ENCODE measurements around the gene KAZN.

DNA sequence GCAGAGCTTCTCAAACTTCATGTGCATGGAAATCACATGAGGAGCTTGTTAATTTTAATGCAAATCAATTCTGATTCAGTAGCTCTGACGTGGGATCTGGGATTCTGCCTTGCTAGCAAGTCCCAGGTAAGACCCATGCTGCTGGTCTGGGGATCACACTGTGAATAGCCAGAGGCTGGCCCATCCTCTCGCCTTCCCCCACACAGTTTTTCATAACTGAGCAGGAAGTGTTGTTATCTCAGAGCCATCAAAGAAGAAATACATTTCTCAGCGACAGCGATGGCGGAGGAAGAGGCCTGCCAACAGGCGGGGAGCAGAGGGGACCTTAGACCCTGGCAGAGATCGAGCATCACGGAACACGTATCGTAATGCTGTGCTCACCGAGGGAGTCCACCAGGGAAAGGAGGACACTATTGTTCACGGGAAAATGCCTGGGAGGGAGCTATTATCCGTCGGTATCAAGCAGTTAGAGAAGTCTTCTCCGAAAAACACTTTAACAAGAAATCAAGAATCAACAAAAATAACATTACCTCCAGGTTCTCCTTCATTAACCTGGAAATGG lies 286.2 kb downstream of the KAZN start:
- TF ChIP-seq, protein P1, sequence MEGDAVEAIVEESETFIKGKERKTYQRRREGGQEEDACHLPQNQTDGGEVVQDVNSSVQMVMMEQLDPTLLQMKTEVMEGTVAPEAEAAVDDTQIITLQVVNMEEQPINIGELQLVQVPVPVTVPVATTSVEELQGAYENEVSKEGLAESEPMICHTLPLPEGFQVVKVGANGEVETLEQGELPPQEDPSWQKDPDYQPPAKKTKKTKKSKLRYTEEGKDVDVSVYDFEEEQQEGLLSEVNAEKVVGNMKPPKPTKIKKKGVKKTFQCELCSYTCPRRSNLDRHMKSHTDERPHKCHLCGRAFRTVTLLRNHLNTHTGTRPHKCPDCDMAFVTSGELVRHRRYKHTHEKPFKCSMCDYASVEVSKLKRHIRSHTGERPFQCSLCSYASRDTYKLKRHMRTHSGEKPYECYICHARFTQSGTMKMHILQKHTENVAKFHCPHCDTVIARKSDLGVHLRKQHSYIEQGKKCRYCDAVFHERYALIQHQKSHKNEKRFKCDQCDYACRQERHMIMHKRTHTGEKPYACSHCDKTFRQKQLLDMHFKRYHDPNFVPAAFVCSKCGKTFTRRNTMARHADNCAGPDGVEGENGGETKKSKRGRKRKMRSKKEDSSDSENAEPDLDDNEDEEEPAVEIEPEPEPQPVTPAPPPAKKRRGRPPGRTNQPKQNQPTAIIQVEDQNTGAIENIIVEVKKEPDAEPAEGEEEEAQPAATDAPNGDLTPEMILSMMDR (IDR thresholded peaks at IDR 0.05; ENCODE audit: poor library complexity) = no peak
- TF ChIP-seq EZH2 (IDR thresholded peaks at IDR 0.05; ENCODE audit: borderline replicate concordance) = no peak
- no peak for TF ChIP-seq EZH2phosphoT487 (IDR thresholded peaks at IDR 0.05; ENCODE audit: low read depth, severe bottlenecking, unreplicated experiment)
